Right lobe of liver (tissue), 4 donors: ENCODE data around the gene TCP11L1.

Source experiments
- POLR2A ChIP-seq: fragments of 450-650 bp; IDR thresholded peaks from one replicate; pipeline ENCODE4 v1.6.1; 2017; ENCODE audit warnings: antibody characterized with exemption, mild to moderate bottlenecking
- TF ChIP-seq, protein P1 (sequence below), 4 donors: fragments of 200-600 bp in 3 of 4; fragments of 450-650 bp in 1 of 4; IDR thresholded peaks; one replicate each; pipeline versions ENCODE4 v1.5.1 to v1.8.0; 2016 to 2022; ENCODE audit warnings: antibody characterized with exemption in 4 of 4, mild to moderate bottlenecking in 2 of 4
- donor health status: DM: no; HTN: no; CAD: no.
- donor health status: DM: no; HTN: no; CAD: no.
- donor health status: DM: no; HTN: yes; CAD: no.

DNA sequence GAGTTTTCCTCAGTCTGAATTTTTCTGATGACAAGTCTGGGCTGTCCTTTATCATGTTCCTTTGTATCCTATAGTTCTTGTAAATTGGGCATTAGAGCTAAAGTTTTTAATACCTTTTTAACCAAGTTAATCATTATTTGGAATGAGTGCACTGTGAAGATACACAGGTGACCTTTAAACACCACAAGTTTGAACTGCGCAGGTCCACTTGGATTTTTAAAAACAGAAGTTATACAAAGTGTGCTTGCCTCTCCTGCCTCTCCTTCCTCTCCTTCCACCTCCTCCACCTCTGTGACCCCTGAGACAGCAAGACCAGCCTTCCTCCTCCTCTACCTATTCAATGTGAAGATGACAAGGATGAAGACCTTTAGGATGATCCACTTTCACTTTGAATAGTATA lies 4.4 kb upstream of the TCP11L1 start:
- TF ChIP-seq, protein P1, sequence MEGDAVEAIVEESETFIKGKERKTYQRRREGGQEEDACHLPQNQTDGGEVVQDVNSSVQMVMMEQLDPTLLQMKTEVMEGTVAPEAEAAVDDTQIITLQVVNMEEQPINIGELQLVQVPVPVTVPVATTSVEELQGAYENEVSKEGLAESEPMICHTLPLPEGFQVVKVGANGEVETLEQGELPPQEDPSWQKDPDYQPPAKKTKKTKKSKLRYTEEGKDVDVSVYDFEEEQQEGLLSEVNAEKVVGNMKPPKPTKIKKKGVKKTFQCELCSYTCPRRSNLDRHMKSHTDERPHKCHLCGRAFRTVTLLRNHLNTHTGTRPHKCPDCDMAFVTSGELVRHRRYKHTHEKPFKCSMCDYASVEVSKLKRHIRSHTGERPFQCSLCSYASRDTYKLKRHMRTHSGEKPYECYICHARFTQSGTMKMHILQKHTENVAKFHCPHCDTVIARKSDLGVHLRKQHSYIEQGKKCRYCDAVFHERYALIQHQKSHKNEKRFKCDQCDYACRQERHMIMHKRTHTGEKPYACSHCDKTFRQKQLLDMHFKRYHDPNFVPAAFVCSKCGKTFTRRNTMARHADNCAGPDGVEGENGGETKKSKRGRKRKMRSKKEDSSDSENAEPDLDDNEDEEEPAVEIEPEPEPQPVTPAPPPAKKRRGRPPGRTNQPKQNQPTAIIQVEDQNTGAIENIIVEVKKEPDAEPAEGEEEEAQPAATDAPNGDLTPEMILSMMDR (IDR thresholded peaks at IDR 0.05) = no peak
- TF ChIP-seq POLR2A = no peak
